ENCODE results near the gene C19orf73. TPM values are rescaled to one million over a fixed set of nuclear protein-coding genes. Genes with fewer than 3 reads are reported as not detected.

The C19orf73 gene
- total and polyA plus RNA-seq, 2 experiments from 2014 or later = 8.1 to 9.1 TPM

DNA sequence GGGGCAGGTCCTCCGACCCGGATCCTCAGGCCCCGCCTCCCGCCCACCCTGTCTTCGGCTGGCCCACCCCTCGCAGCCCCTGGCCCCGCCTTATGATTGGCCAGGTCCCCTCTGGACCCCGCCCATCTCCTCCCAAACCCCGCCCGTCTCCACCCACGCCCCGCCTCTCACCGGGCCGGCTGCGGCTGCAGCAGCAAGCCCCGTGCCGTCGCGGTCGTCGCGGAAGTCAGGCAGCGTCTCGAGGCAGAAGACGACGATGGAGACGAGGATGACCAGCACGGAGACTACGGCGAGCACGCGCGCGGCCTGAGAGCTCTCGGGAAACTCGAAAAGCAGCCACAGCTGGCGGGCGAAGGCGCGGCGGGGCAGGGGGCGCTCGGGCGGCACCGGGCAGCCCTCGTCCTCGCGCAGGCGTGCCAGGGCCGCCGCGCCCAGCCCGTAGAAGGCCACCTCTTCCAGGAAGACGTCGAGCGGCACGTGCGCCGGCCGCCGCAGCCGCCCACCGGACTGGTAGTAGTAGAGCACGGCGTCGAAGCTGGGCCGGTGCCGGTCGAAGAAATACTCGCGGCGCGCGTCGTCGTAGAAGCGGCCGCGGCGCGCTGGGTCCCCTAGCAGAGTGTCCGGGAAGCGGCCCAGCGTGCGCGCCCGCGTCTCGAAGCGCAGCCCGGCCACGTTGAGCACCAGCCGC is 46.9 kb downstream of the C19orf73 start:
- Mint-ChIP-seq H3K4me3 (peak overlapping the region; percentile 66), H3K27me3 (ENCODE audit: insufficient read depth, low read depth, poor library complexity) (peaks cover 69% of the 10 kb centered on the region), H3K36me3 (ENCODE audit: low read depth) (peaks cover 10% of the 10 kb centered on the region), H3K9me3 (peaks cover 29% of the 10 kb centered on the region), H3K27ac (no peak overlapping the region), H3K4me1 (peaks cover 19% of the 10 kb centered on the region)
- Histone ChIP-seq H3K36me3 (ENCODE audit: insufficient read depth) (no peaks in the 10 kb centered on the region), H2AFZ (peak overlapping the region; percentile 81; the same call in 1 of the 2 replicates), H3F3A (replicated peaks; ENCODE audit: low read depth) (no peaks in the 10 kb centered on the region), H3K27ac (ENCODE audit: low read depth) (no peak overlapping the region), H3K27me3 (ENCODE audit: insufficient read depth) (peaks cover 72% of the 10 kb centered on the region), H4K20me1 (replicated peaks; ENCODE audit: insufficient read depth) (no peaks in the 10 kb centered on the region; the same call in 1 of the 2 replicates), H3K4me1 (ENCODE audit: insufficient read depth) (peaks cover 9% of the 10 kb centered on the region), H3K4me3 (peak overlapping the region; percentile 38; the same call in 1 of the 2 replicates), H3K9me2 (ENCODE audit: insufficient read depth) (0 out of 2 replicates have a peak, but pooled peaks cover 6% of the 10 kb centered on the region), H3K4me2 (peak overlapping the region; percentile 57; the same call in 1 of the 2 replicates), H3K79me2 (replicated peaks; ENCODE audit: insufficient read depth) (no peaks in the 10 kb centered on the region)
- ATAC-seq (peak; percentile 78), DNase-seq (ENCODE audit: low spot score) (peak; percentile 91)
- TF ChIP-seq STAT1 (IDR thresholded peaks at IDR 0.05; ENCODE audit: unreplicated experiment) = no peak
- TF ChIP-seq EZH2 (IDR thresholded peaks at IDR 0.05; ENCODE audit: low read depth, unreplicated experiment) = no peak
- TF ChIP-seq ZNF114 (CRISPR knock-in tag; IDR thresholded peaks at IDR 0.05) = no peak
- no peak for TF ChIP-seq NANOG (IDR thresholded peaks at IDR 0.05; ENCODE audit: borderline replicate concordance)
- no peak for TF ChIP-seq EZH2phosphoT487 (IDR thresholded peaks at IDR 0.05; ENCODE audit: unreplicated experiment)
- TF ChIP-seq, protein P1, sequence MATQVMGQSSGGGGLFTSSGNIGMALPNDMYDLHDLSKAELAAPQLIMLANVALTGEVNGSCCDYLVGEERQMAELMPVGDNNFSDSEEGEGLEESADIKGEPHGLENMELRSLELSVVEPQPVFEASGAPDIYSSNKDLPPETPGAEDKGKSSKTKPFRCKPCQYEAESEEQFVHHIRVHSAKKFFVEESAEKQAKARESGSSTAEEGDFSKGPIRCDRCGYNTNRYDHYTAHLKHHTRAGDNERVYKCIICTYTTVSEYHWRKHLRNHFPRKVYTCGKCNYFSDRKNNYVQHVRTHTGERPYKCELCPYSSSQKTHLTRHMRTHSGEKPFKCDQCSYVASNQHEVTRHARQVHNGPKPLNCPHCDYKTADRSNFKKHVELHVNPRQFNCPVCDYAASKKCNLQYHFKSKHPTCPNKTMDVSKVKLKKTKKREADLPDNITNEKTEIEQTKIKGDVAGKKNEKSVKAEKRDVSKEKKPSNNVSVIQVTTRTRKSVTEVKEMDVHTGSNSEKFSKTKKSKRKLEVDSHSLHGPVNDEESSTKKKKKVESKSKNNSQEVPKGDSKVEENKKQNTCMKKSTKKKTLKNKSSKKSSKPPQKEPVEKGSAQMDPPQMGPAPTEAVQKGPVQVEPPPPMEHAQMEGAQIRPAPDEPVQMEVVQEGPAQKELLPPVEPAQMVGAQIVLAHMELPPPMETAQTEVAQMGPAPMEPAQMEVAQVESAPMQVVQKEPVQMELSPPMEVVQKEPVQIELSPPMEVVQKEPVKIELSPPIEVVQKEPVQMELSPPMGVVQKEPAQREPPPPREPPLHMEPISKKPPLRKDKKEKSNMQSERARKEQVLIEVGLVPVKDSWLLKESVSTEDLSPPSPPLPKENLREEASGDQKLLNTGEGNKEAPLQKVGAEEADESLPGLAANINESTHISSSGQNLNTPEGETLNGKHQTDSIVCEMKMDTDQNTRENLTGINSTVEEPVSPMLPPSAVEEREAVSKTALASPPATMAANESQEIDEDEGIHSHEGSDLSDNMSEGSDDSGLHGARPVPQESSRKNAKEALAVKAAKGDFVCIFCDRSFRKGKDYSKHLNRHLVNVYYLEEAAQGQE (IDR thresholded peaks at IDR 0.05; ENCODE audit: unreplicated experiment) = no peak
- TF ChIP-seq POLR2AphosphoS5 (IDR thresholded peaks at IDR 0.05; ENCODE audit: low read depth) = peak; percentile 65
- TF ChIP-seq, protein P2, sequence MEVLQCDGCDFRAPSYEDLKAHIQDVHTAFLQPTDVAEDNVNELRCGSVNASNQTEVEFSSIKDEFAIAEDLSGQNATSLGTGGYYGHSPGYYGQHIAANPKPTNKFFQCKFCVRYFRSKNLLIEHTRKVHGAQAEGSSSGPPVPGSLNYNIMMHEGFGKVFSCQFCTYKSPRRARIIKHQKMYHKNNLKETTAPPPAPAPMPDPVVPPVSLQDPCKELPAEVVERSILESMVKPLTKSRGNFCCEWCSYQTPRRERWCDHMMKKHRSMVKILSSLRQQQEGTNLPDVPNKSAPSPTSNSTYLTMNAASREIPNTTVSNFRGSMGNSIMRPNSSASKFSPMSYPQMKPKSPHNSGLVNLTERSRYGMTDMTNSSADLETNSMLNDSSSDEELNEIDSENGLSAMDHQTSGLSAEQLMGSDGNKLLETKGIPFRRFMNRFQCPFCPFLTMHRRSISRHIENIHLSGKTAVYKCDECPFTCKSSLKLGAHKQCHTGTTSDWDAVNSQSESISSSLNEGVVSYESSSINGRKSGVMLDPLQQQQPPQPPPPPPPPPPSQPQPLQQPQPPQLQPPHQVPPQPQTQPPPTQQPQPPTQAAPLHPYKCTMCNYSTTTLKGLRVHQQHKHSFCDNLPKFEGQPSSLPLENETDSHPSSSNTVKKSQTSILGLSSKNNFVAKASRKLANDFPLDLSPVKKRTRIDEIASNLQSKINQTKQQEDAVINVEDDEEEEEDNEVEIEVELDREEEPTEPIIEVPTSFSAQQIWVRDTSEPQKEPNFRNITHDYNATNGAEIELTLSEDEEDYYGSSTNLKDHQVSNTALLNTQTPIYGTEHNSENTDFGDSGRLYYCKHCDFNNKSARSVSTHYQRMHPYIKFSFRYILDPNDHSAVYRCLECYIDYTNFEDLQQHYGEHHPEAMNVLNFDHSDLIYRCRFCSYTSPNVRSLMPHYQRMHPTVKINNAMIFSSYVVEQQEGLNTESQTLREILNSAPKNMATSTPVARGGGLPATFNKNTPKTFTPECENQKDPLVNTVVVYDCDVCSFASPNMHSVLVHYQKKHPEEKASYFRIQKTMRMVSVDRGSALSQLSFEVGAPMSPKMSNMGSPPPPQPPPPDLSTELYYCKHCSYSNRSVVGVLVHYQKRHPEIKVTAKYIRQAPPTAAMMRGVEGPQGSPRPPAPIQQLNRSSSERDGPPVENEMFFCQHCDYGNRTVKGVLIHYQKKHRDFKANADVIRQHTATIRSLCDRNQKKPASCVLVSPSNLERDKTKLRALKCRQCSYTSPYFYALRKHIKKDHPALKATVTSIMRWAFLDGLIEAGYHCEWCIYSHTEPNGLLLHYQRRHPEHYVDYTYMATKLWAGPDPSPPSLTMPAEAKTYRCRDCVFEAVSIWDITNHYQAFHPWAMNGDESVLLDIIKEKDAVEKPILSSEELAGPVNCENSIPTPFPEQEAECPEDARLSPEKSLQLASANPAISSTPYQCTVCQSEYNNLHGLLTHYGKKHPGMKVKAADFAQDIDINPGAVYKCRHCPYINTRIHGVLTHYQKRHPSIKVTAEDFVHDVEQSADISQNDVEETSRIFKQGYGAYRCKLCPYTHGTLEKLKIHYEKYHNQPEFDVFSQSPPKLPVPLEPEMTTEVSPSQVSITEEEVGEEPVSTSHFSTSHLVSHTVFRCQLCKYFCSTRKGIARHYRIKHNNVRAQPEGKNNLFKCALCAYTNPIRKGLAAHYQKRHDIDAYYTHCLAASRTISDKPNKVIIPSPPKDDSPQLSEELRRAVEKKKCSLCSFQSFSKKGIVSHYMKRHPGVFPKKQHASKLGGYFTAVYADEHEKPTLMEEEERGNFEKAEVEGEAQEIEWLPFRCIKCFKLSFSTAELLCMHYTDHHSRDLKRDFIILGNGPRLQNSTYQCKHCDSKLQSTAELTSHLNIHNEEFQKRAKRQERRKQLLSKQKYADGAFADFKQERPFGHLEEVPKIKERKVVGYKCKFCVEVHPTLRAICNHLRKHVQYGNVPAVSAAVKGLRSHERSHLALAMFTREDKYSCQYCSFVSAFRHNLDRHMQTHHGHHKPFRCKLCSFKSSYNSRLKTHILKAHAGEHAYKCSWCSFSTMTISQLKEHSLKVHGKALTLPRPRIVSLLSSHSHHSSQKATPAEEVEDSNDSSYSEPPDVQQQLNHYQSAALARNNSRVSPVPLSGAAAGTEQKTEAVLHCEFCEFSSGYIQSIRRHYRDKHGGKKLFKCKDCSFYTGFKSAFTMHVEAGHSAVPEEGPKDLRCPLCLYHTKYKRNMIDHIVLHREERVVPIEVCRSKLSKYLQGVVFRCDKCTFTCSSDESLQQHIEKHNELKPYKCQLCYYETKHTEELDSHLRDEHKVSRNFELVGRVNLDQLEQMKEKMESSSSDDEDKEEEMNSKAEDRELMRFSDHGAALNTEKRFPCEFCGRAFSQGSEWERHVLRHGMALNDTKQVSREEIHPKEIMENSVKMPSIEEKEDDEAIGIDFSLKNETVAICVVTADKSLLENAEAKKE (CRISPR knock-in tag; IDR thresholded peaks at IDR 0.05) = no peak
- TF ChIP-seq CREB1 (CRISPR knock-in tag; IDR thresholded peaks at IDR 0.05; ENCODE audit: low read depth) = no peak

Measured in GM23338 (cell line).